H54 (cell line): ENCODE data around the gene AHNAK2.

ENCODE experiments used
- DNase-seq: peaks from one replicate; pipeline ENCODE4 v3.0.0; 2011; ENCODE audit warnings: low spot score, mixed read lengths; ENCODE audit not compliant: insufficient read length
- FAIRE-seq: peaks from 3 replicates; lab custom pipeline; 2011; peaks lifted over from hg19 to GRCh38; lab: Jason Lieb, UNC
- POLR2A ChIP-seq: IDR thresholded peaks from 2 replicates; pipeline ENCODE4 v1.6.1; 2011; ENCODE audit warnings: low read depth, mild to moderate bottlenecking, low read length

AHNAK2 gene

GRCh38 chr14:104903990-104904389 is 74.2 kb downstream of the AHNAK2 start:
- FAIRE-seq (no peak), DNase-seq (no peak)

GRCh38 chr14:104900639-104901512 is 77.3 kb downstream of the AHNAK2 start:
- TF ChIP-seq POLR2A, result no peak
- FAIRE-seq, result no peak
- no peak for DNase-seq

More at GRCh38 chr14:104903990-104904389, 74.2 kb downstream of the AHNAK2 start:
- TF ChIP-seq POLR2A, result no peak

GRCh38 chr14:104899781-104900180 is 78.4 kb downstream of the AHNAK2 start:
- FAIRE-seq (no peak), DNase-seq (no peak)
- no peak for TF ChIP-seq POLR2A

- DNase-seq (no peak), FAIRE-seq (no peak)
- no peak for TF ChIP-seq POLR2A
Measured at GRCh38 chr14:104898870-104899510, 79.2 kb downstream of the AHNAK2 start.

- DNase-seq (no peak), FAIRE-seq (no peak)
- TF ChIP-seq POLR2A, result no peak
Measured at GRCh38 chr14:104898195-104898558, 80.0 kb downstream of the AHNAK2 start.

DNA sequence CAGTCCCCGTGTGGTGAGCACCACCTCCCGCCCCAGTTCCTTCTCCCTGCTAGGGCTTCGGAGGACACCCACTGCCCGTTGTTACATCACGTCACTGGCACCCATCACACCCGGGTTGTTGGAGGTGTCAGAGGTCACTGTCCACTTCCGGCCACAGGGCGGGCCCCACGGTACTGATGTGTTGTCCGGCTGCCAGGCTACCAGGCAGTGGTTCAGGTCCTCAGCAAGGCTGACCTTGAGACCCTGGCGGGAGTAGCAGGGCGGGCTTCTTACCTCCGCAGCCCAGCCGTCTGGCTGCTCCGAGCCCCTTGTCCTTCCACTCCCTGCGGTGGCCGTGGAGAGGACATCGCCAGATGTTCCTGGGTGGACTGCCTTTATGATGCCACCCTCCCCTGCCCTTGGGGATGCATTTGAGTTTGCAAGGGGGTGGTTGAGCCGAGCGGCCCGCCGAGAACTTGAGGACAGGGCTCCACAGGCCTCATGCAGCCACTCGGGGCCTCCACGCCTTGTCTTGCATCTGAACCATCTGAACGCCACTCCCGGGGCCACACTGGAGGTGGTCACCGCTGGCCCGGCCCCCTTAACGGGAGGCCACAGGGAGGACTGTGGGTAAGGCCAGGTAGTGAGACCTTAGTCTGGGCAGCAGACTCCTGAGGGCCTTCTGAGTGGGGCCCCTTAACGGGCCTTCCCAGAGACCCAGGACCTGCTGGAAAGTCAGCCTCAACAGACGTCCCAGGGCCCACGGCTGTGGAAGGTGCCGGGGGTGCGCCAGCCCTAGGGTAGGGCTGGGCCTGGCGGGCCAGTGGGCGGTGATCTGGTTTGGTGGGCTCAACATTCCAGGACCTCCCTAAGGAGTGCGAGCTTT is 80.6 kb downstream of the AHNAK2 start:
- no peak for TF ChIP-seq POLR2A
- FAIRE-seq (no peak), DNase-seq (no peak)

DNA sequence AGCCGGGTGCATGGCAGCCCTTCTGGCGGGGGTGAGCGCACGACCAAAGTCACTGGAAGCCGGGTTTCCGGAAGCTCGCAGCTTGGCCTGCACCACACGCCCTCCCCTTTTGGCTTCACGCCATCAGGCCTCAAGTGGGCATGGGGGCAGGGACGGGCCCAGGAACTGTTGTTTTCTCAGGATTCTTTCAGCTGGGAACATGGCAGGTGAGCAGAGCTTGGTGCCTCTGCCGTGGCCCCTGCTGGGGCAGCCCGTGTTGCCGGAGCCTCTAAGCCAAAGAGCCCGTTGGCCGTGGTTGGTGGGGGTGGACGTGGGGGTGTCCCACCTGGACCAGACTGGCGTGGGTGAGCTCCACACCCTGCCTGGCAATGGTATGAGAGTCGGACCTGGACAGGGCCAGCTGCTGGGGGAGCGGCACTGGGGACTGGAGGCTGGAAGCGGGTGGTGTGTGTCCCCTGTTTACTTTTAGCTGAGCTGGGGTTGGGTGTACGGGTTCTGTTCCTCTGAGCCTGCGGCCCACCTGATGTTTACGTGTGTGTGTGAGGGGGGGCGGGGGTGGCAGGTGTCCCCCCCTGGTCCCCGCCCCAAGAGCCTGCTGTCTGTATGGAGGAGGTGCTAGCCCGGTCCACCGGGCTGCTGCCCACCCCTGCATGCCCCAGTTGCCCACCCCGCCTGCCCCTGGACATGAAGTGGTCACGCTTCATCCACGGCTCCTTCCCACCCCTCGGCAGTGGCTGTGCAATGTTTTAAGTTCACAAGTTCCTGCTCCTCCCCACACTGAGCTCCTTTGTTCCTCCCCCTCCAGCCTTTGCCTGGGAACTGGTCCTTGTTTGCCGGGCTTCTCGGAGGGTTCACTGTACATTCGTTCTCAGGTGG is 82.2 kb downstream of the AHNAK2 start:
- TF ChIP-seq POLR2A, result no peak
- FAIRE-seq (no peak), DNase-seq (no peak)

DNA sequence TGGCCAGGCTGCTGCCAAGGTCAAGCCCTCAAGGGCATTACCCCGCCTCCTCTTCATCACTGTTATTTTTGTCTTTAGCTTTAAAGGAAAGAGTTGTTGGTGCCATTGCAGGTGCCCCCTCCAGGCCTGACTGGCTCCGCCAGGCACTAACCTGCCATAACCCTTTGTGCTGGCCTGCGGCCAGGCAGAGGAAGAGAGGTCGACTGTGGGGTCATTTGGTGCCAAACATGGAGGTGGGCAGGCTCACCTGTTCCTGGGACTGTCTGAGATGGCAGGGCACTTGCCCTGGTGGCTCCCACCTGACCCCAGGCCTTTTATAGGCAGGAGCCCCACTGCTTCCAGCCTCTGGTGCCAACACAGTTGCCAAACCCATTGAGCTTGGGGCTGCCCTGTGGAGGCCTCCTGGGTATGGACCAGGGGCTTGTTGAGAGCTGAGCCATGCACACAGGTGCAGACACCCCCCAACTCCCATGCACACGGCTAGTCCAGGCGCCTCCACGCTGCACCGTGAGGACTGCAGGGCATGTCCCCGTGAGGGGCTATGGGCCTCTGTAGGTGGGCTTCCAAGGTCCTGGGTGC is 82.9 kb downstream of the AHNAK2 start:
- no peak for TF ChIP-seq POLR2A
- no peak for DNase-seq
- no peak for FAIRE-seq

- FAIRE-seq, result no peak
Measured at GRCh38 chr14:104894331-104895206, 83.6 kb downstream of the AHNAK2 start.

DNA sequence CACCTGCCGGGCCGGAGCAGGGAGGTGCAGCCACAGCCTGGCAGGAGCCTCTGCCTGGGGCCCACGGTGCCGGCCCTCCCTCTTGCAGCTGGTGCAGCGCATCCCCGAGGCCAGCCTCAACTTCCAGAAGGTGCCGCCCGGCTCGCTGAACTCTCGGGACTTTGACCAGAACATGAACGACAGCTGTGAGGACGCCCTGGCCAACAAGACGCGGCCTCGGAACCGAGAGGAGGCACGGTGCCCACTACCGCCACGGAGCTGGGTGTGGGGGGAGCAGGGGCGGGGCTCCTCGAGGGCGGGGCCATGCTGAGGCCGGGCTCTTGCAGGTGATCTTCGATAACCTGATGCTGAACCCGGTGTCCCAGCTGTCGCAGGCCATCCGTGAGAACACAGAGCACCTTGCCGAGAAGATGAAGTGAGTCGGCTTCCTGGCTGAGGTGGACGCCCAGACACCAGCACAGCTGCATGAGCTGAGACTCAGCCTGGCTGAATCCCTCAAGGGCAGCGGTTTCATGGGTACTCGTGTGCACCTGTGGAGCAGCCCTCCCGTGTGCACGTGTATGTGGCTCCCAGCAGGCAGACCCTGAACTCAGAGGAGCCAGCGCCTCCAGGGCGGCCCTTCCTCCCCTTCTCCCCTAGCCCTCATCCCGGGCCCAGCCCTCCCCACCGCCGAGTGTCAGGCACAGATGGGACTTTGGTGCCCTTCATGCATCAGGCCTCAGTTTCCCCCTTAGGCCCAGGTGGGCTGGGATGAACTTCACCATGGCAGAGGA is 84.6 kb downstream of the AHNAK2 start:
- DNase-seq (no peak), FAIRE-seq (no peak)
- TF ChIP-seq POLR2A, result no peak

More at GRCh38 chr14:104894331-104895206, 83.6 kb downstream of the AHNAK2 start:
- no peak for TF ChIP-seq POLR2A
- DNase-seq, result no peak
